ENCODE results near the gene SPATA46.

SPATA46 gene

GRCh38 chr1:162326559-162326958 lies 50.1 kb downstream of the SPATA46 start:
- TF ChIP-seq CTCF (IDR thresholded peaks at IDR 0.05), result no peak
- no peaks in the 10 kb centered on the region for H3K27me3 ChIP-seq
- H3K36me3 ChIP-seq, result no peaks in the 10 kb centered on the region
- no peaks in the 10 kb centered on the region for H3K9me3 ChIP-seq
- H3K4me1 ChIP-seq, result peaks cover 0 to 11% (median 0%) of the 10 kb centered on the region in 4 donors
- DNase-seq, result no peak
- intact Hi-C loops (cut with DNase I; ENCODE audit: low total_unique reads), result no loop called here
- H3K27ac ChIP-seq, result no peak overlapping the region
- H3K4me3 ChIP-seq, result no peak overlapping the region

GRCh38 chr1:162324396-162324795 lies 52.3 kb downstream of the SPATA46 start:
- H3K9me3 ChIP-seq, result no peaks in the 10 kb centered on the region
- intact Hi-C loops (cut with DNase I; ENCODE audit: low total_unique reads), result no loop called here
- no peaks in the 10 kb centered on the region for H3K4me1 ChIP-seq
- no peak for TF ChIP-seq CTCF (IDR thresholded peaks at IDR 0.05)
- H3K27me3 ChIP-seq, result peaks cover 0 to under 1% of the 10 kb centered on the region in 2 donors
- H3K4me3 ChIP-seq, result no peak overlapping the region
- no peak for DNase-seq
- H3K36me3 ChIP-seq, result no peaks in the 10 kb centered on the region
- H3K27ac ChIP-seq, result no peak overlapping the region

Data from tibial artery (tissue), 4 donors.